ENCODE data around the gene INPP5E.

The INPP5E gene

GRCh38 chr9:136410500-136411287 lies 29.0 kb downstream of the INPP5E start, which contains the start of the genes ENTR1 and PMPCA (continued):
- TF ChIP-seq ZXDB (tag by site-specific recombination; IDR thresholded peaks at IDR 0.05) (peak; percentile 77), ZBTB11 (tag by site-specific recombination; conservative IDR thresholded peaks at IDR 0.05; ENCODE audit: low read depth) (peak; percentile 88), ZNF555 (tag by site-specific recombination; conservative IDR thresholded peaks at IDR 0.05) (no peak), PRDM6 (tag by site-specific recombination; IDR thresholded peaks at IDR 0.05) (no peak), KLF17 (tag by site-specific recombination; IDR thresholded peaks at IDR 0.05) (peak; percentile 79), BCL11A (tag by site-specific recombination; IDR thresholded peaks at IDR 0.05; ENCODE audit: low read depth) (no peak), ZNF776 (tag by site-specific recombination; IDR thresholded peaks at IDR 0.05; ENCODE audit: borderline replicate concordance) (no peak), PBX3 (CRISPR knock-in tag; IDR thresholded peaks at IDR 0.05) (peak; percentile 88; the same call in 1 of the 2 replicates), ZNF223 (tag by site-specific recombination; IDR thresholded peaks at IDR 0.05) (no peak), SETDB1 (IDR thresholded peaks at IDR 0.05; ENCODE audit: insufficient read length, low read length) (no peak), ZNF394 (tag by site-specific recombination; IDR thresholded peaks at IDR 0.05; ENCODE audit: borderline replicate concordance) (0 out of 2 replicates have a peak, but pooled peaks have one; percentile 53), MYNN (tag by site-specific recombination; IDR thresholded peaks at IDR 0.05; ENCODE audit: borderline replicate concordance) (no peak), ZNF10 (tag by site-specific recombination; IDR thresholded peaks at IDR 0.05) (no peak), ZNF747 (tag by site-specific recombination; IDR thresholded peaks at IDR 0.05) (no peak), ZNF701 (tag by site-specific recombination; IDR thresholded peaks at IDR 0.05) (no peak), ZNF639 (tag by site-specific recombination; IDR thresholded peaks at IDR 0.05) (peak; percentile 61), ZNF621 (tag by site-specific recombination; IDR thresholded peaks at IDR 0.05) (no peak), ZNF416 (tag by site-specific recombination; IDR thresholded peaks at IDR 0.05) (no peak), ZBTB1 (tag by site-specific recombination; IDR thresholded peaks at IDR 0.05) (0 out of 2 replicates have a peak, but pooled peaks have one; percentile 24), ZNF423 (tag by site-specific recombination; IDR thresholded peaks at IDR 0.05) (no peak), WT1 (tag by site-specific recombination; IDR thresholded peaks at IDR 0.05) (peak; percentile 35), ZNF214 (tag by site-specific recombination; IDR thresholded peaks at IDR 0.05; ENCODE audit: borderline replicate concordance) (no peak), ZNF311 (tag by site-specific recombination; IDR thresholded peaks at IDR 0.05; ENCODE audit: borderline replicate concordance) (no peak), ZBTB21 (tag by site-specific recombination; IDR thresholded peaks at IDR 0.05) (0 out of 2 replicates have a peak, but pooled peaks have one; percentile 32), REST (tag by site-specific recombination; IDR thresholded peaks at IDR 0.05) (0 out of 2 replicates have a peak, but pooled peaks have one; percentile 26), RBAK (tag by site-specific recombination; IDR thresholded peaks at IDR 0.05) (no peak), ZNF146 (tag by site-specific recombination; IDR thresholded peaks at IDR 0.05) (no peak)

All from HEK293 (cell line).